Hematopoietic multipotent progenitor cell treated with erythropoietin and hydrocortisone succinate and interleukin-3 and kit ligand, for 8 days (in vitro differentiated cells): Measurements from ENCODE around the gene KLK8.
"Not testable (repeated sequence)": the region's sequence is repeated elsewhere in the genome, so short reads cannot be mapped to it uniquely, and the experiment has no call there.

Experiments used
- DNase-seq: peaks from one replicate; pipeline ENCODE4 v3.0.0-alpha.2; 2015

Gene KLK8

DNA sequence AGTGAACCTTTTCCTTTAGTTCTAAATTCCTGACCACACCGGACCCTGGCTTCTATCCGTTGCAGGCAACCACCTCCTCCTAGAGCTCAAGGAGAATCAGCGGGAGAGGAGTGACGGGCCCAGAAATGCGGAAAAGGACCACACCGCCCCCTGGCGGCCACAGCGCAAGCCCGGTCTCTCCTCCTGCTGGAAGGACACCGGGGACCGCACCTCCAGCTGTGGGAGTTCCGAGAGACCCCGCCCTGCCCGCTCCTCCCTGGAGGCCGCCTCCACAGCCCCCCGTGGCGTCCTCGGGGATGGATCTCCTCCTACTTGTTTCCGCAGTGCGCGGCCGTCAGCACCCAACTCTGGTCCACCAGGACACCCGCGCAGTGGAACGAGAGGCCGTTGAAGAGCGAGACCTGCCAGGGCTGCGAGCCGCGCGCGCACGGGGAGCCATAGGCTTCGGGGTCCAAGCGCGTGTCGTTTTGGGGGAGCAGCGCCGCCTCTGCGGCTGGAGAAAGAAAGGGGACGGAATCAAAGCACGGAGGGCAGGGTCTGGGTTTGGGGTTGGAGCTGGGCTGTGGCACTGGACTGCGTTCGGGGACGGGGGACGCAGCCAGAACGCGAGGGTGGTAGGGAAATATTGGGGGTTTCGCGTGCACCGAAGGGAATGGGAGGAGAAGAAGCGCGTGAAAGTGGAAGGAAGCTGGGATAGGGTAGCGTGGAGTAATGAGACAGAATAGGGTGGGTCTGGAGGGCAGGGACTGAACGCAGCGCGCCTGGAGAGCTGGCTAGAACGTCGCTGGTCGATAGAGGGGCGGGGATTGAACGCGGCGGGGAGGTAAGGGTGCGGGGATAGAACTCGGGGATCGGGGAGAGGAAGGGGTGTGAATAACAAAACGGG lies 15.6 kb upstream of the KLK8 start:
- DNase-seq, result peak; percentile 62

DNA sequence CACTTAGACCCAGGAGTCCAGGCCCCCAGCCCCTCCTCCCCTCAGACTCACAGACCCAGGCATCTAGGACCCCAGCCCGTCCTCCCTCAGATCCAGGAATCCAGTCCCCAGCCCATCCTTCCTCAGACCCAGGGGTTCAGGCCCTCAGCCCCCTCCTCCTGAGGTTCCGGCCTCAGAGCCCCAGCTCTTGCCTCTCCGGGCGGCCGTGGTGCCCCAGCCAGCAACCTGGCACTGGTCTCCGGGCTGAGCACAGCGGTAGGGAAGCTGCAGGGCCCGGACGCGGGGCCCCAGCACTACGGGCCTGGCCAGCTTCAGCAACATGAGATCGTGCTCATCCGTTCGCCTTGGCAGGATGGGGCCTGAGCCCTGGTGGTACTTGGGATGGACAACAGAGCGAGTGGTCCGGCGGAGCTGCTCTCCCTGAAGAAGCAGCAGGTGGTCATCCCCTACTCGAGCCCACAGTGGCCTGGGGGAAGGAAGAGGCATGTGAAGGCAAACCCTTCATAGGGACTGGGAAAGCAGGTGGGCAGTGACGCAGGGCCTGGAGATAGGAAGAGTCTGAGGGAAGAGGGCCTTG lies 14.4 kb upstream of the KLK8 start:
- DNase-seq, result no peak

- no peak for DNase-seq
Measured at GRCh38 chr19:51014242-51014641, 12.8 kb upstream of the KLK8 start.

GRCh38 chr19:51012661-51013190 lies 11.3 kb upstream of the KLK8 start:
- no peak for DNase-seq

DNA sequence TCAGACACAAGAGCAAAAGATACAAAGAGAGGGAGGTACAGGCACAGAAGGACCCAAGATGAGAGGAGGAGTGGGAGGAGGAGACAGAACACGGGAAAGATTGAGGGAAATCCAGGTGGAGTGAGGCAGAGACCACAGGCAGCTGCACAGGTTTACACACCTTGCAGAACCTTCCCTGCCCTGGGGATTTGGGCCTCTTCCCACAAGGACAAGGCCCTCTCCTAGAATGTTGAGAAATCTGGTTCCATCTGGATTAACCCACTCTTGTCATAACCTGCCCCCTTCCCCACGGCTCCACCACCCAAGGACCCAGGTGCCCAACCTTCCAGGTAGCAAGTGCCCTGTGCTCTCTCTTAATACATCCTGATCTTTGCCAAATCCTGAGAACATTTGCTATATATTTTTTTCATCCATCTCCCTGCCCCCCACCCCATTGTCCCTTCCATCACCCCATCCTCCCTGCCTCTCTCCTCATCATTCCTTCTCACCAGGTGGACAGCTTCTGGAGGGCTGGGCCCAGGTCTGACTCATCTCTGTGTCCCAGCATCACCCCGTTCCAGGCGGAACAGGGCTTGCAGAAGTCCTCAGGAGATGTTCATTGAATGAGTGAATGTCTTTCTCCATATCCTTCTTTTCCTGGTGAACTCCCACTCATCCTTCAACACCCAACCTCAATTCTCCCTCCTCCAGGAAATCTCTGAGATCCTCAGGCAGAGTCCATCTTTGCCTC lies 8.8 kb upstream of the KLK8 start:
- no peak for DNase-seq

DNA sequence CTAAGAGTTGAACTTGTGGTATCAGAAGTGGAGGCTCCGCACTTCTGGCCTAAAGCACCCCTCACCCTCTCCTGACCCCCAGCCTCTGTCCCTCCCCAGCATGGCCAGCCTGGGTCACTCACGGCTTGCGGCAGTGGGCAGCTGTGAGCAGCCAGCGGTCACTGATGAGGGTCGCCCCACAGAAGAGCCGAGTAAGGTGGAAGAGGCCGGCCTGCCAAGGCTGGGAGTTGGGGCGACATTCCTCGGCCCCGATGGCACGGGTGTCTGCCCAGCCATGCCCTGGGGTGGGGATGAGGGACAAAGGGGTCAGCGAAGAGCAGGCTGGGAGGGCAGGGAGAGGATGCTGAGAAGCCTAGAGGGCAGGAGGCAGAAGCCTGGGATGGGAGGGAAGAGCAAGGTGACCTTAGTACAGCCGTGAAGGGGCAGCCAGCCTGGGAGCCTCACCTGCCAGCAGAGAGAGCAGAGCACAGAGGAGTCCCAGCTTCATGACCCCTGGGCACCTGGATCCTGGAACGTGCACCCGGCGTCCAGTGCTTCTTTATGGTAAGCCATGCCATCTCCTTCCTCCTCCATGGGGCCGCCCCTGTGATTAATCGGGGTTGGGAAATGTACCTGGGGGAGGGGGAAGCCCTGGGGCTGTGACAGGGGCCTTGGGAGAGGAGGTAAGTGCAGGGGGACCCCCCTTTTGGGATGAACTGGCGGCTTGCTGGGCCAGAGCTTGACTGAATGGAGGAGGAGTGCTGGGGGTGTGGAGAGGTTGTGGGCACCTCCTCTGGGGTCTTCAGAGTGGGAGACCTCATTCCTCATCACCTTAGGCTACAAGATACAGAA lies 7.9 kb upstream of the KLK8 start:
- no peak for DNase-seq

- DNase-seq, result no peak
Measured at GRCh38 chr19:51007488-51007887, 6.1 kb upstream of the KLK8 start.

- DNase-seq, result no peak
Measured at GRCh38 chr19:51006406-51006805, 5.0 kb upstream of the KLK8 start.

- DNase-seq, result no peak
Measured at GRCh38 chr19:51005248-51005647, 3.8 kb upstream of the KLK8 start.

- no peak for DNase-seq
Measured at GRCh38 chr19:51003316-51003715, 1.9 kb upstream of the KLK8 start.

DNA sequence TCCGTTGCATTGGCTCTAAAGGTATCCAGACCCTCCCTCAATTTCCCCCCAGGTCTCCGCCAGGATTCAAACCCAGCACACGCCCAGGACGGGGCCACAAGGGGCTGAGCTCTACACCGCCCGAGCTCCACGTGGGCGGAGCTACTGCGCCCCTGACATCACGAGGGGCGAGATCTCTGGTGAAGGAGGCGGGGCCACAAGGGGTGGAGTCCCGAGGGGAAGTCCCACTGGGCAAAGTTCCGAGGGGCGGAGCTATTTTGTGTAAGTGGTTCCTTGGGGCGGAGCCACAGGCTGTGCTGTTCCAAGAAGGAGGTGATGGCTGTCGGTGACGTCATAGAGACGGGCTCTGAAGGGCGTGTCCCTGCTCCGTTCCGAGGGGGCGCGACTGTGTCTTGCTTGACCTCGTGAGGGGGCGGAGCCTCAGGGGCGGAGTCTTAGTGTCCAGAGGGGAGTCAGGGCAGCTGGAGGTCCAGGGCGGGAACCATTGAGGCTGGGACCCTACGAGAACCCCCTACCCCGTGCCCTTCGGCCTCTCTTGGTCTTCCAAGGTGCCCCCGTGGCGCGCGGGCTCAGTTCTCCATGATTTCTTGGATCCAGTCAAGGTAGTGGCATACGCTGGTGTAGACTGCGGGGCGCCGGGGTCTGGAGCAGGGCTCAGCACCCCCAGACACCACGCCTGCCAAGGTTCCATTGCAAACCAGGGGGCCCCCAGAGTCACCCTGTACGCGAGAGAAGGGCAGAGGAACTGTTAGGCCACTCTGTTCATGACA lies 1.3 kb upstream of the KLK8 start:
- DNase-seq, result peak; percentile 56

- no peak for DNase-seq
Measured at GRCh38 chr19:51002089-51002532, 707 bp upstream of the KLK8 start.

DNA sequence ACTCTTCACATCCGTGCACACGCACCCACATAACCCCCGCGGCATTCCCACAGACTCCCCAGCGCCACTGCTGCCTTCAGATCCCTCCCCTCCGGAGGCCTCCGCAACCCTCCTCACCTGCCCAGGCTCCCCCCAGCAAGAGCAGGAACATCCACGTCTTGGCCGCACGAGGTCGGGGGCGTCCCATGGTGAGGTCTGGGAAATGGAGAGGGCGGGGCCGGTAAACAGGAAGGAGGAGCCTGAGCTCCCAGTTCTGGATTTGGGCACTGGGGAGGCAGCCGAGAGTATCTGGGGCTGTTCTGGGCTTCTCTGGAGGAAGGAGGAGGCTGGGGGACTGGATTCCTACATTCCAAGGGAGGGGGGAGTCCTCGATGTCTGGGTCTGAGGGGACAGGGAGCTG lies 423 bp downstream of the KLK8 start:
- DNase-seq, result no peak

DNA sequence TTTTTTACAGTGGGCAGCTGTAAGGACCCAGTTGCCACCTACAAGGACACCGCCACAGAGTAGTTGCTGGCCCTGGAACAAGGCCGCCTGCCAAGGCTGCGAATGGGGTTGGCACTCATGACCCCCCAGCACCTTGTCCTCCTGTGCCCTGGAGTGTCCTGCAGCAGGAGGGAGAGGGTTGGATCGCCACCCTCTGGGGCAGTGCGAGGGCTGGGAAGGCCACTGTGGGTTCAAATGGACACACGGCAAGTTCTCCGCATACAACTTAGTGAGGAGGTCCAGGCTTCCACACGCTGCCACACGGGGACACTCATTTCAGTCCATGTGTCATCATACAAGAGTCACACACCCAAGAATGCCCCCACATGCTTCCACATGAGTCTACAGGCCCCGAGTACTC lies 978 bp downstream of the KLK8 start:
- no peak for DNase-seq

GRCh38 chr19:50998686-50999085 lies 2.7 kb downstream of the KLK8 start:
- DNase-seq, result no peak

GRCh38 chr19:50998061-50998460 lies 3.3 kb downstream of the KLK8 start:
- DNase-seq, result no peak

- DNase-seq, result no peak
Measured at GRCh38 chr19:50994129-50994528, 7.3 kb downstream of the KLK8 start.

DNA sequence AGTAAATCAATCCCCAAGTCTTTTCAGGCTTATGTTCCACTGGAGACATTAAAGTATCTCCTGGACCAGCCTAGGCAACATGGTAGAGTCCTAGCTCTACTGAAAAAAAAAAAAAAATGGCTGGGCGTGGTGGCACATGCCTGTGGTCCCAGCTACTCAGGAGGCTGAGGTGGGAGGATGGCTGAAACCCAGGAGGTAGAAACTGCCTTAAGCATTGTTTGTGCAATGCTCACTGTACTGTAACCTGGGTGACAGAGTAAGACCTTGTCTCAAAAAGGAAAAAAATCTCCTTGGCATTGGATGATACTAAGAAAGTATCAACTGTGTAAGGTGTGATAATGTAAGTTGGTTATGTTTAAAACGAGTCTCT lies 8.8 kb downstream of the KLK8 start:
- DNase-seq, result no peak

DNA sequence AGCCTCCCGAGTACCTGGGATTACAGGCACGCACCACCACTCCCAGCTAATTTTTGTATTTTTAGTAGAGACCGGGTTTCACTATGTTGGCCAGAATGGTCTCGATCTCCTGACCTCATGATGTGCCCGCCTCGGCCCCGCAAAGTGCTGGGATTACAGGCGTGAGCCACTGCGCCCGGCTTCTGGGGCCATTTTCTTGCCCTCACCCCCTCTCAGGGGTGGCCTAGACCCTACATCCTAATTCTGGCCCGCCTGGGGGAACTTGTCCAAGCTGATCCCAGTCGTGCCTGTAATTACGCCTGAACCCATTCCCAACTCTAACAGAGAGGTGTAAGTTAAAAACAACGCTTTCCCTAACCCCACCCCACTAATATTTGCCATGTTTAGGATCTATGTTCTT lies 17.0 kb downstream of the KLK8 start:
- DNase-seq, result not testable (repeated sequence)

DNA sequence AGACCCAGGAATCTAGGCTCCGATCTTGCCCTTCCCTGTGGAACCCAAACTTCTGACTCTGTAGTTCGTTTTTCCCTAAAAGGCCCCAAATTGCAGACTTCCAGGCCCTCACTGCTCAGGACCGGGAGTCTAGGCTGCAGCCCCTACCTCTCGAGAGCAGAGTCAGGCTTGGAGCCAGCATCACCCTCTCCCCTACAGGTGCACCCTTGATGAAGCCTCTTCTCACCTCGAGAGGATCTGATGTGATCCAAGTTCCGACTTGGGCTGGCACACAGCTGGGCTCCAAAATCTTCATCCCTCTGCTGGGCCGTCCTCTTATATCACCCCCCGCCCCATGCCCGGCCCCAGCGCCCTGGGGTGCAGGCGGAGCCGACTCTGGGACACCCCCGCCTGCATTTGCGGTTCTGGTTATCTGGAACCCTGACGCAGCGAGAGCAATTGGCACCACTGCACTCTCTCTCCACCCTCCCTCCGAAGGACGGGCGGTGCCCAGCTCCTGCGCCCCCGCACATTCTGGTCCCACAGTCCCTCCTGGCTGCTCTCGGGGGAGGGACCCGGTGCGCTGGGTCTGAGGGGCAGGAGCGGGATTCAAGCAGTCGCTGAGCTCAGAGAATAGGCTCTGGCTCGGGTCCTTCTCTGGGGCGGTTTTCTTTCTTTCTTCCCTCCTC lies 17.6 kb downstream of the KLK8 start, which contains the start of gene KLK7:
Gene KLK7, minus strand, starts transcription at position 293 of the 668 bp plus-strand sequence. CDS start 1,518 bp downstream, outside the sequence.
- peak; percentile 14 for DNase-seq

DNA sequence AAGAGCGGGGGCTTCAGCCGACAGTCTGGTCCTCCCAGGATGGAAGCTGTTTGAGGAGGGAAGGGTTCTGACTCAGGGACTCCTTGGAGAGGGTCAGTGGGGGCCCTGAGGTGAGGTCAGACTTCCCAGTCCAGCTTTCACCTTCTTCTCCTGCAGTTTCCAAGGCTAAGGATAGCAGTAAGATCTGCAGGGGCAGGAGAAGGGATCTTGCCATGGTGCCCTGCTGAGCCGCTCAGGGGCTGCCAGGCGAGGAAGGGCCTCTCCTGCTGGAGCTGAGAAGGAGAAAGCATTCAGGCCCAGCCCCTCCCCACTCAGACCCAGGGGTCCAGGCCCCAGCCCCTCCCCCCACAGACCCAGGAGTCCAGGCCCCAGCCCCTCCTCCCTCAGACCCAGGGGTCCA lies 19.2 kb downstream of the KLK8 start:
- DNase-seq, result no peak
